Right renal pelvis (tissue), 4 donors: ENCODE data around the gene OLIG2. TPM values are rescaled to one million over a fixed set of nuclear protein-coding genes. Genes with fewer than 3 reads are reported as not detected.

Source experiments
- DNase-seq, 4 donors: peaks; one replicate each; pipeline ENCODE4 v3.0.0-alpha.2; 2013; ENCODE audit warnings: low read depth in 4 of 4, low spot score in 3 of 4, missing footprints in 1 of 4
- polyA plus RNA-seq, 4 donors: library from polyadenylated mRNA; unstranded; fragments of 120-200 nt; gene quantifications; one replicate each; pipeline ENCODE4 v1.2.1, GENCODE V29; 2013; ENCODE audit not compliant: insufficient read length in 4 of 4

Gene OLIG2
- polyA plus RNA-seq = not detected

DNA sequence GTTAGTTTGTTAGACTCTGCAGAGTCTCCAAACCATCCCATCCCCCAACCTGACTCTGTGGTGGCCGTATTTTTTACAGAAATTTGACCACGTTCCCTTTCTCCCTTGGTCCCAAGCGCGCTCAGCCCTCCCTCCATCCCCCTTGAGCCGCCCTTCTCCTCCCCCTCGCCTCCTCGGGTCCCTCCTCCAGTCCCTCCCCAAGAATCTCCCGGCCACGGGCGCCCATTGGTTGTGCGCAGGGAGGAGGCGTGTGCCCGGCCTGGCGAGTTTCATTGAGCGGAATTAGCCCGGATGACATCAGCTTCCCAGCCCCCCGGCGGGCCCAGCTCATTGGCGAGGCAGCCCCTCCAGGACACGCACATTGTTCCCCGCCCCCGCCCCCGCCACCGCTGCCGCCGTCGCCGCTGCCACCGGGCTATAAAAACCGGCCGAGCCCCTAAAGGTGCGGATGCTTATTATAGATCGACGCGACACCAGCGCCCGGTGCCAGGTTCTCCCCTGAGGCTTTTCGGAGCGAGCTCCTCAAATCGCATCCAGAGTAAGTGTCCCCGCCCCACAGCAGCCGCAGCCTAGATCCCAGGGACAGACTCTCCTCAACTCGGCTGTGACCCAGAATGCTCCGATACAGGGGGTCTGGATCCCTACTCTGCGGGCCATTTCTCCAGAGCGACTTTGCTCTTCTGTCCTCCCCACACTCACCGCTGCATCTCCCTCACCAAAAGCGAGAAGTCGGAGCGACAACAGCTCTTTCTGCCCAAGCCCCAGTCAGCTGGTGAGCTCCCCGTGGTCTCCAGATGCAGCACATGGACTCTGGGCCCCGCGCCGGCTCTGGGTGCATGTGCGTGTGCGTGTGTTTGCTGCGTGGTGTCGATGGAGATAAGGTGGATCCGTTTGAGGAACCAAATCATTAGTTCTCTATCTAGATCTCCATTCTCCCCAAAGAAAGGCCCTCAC, at the start of gene OLIG2:
Gene OLIG2 (plus strand): TSS at position 447 of the 954 bp plus-strand sequence. CDS start 928 bp downstream, outside the sequence.
- no peak for DNase-seq

DNA sequence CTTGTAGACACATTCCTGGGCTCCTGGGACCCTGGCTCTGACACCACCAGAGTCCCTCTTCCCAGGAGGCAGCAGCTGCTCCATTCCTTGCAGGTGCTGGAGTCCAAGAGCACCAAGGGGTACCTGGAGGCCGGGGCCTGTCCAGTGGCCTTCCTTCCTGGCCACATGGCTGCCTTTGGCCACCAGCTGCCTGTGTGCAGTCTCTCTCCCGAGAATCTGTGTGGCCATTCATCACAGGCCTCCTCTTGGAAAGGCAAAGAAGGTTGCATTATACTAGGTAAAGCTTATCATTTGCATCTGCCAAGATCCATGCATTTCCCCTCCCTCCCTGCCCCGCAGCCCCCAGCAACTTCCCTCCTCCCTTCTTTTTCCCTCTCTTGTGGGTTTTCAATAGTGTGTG, 48.9 kb upstream of the OLIG2 start:
- DNase-seq = no peak

DNA sequence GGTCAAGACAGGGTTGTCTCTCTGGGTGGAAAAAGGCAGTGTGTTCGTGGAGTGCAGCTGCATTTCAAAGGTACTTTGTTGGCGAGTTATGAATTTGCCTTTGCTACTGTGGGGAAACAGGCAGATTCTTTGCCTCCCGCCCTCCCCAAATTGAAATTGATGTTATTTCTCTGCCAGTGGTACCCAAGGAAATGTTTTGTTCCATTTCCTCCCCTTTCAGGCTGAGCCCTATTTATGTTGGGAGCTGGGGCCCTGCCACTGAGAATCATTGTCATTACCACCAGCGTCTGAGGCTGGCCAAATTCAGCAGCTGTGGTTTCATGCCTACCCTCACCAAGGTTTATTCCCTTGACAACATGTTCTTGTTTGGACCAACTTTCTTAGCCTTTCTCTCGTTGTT, 48.5 kb upstream of the OLIG2 start:
- DNase-seq = no peak

DNA sequence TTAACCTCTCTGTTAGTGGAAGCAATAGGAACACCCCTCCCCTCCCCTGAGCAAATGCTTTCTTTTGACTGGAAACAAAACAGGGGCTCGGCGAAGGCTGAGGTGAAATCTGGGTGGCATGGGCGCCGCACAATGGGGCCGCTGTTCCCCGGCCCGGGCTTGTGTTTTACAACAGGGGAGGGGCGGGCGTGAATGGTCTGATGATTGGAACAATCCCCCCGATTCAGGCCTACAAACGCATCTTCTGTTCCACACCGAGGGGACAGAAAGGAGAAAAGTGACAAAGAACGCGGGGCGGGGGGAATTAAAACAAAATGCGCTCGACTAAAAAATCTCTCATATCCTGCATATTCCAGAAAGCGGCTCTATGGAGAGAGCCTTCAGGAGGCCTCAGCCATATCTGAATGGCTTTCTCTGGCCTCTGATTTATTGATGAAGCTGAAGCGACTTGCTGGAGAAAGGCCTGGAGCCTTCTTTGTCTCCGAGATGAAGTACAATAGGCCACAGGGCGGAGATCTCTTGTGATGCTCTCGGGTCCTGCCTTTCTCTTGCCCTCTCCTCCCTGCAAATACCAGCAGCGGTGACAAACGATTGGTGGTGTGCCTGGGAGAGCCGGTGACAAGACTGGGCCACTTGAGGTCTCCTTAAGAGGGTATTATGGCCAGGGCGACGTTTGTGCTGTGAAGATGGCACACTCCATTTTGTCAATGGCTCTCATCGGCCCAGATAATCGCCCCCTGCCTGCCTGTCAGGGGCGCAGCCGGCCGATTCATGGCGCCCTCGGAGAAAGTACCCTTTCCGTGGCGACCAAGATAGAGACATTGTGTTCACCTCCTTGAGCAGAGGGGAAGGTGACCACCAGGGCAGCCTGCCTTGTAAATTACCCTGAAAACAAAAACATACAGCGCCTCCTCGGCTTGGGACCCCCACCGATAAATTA, 47.1 kb upstream of the OLIG2 start:
- no peak for DNase-seq

DNA sequence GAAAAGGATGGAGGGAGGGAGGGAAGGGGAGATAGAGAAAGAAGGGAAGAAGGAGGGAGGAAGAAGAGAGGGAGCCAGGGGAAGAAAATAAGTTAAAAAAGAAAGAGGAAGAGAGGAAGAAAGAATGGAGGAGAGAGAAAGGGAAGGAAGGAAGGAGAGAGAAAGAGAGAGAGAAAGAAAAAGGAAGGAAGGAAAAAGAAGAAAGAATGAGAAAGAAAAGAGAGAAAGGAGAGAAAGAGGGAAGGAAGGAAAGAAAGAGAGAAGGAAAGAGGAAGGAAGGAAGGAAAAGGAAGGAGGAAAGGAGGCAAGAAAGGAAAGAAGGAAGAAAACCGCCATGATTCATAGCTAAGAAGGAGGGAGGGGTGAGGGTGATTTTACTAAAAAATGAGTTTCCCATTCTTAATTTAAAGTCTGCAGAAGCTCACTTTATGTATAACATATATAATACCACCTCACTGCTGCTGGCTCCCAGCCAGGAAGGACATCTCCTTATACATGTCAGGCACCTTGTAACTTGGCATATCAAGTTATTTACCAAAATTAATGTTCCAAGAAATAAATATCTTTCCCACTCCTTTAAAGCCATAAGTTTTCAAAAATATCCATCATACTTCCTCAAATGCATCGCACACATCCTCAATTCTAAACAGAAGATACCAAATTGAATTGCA, 46.0 kb upstream of the OLIG2 start:
- no peak for DNase-seq

DNA sequence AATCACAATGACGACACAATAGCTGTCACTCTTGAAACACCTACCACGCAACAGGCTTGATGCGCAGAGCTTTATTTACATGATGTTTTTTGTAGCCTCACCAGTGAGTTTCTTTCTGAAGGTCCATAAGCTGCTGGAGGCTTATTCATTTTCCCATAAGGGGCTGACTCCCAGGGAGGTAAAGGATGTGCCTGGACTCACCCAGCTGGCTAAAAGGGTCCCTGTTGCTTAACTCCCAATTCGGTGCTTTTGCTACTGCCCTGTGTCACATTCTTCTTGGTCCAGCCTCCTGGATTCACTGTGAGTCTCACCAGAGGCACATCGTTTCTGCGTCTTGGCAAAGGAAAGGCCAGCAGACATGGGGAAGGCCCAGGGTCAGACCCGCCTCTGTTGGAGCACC, 44.6 kb upstream of the OLIG2 start:
- DNase-seq = no peak

DNA sequence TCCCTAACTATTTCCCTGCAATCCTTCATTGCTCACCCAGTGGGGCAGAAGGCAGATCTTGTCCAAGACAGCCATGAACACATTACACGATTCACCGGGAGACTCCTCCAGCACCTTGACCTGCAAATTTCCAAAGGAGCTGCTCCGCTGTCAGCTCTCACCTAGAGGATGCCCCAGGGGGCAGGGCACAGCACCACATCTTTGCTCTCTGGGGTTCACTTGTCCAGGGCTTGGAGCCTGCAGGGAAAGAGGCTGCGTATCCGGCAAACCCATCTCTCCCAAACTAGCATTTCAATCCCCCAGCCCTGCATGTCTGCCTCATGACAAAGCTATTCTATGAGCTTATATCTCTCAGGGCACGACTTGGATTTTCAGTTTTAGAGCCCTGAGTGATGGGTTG, 35.1 kb upstream of the OLIG2 start:
- DNase-seq = no peak

DNA sequence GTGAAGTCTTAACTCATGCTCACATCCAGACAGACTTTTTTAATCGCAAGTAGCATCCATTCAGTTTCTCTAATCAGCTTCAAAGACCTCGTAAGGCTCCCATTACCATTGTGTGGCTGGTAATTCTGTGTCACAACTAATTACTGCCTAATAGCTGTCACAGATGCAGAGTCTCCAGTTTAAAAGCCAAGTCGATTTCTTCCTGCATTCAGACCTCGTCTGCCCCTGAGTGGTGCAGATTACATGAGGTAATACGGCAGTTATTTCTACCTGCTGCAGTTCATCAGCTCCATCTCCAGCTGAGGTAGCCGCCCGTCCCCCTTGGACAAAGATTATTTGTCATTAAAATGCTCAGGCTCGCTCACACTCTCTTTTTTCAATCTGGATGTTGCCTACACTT, 34.4 kb upstream of the OLIG2 start:
- no peak for DNase-seq

DNA sequence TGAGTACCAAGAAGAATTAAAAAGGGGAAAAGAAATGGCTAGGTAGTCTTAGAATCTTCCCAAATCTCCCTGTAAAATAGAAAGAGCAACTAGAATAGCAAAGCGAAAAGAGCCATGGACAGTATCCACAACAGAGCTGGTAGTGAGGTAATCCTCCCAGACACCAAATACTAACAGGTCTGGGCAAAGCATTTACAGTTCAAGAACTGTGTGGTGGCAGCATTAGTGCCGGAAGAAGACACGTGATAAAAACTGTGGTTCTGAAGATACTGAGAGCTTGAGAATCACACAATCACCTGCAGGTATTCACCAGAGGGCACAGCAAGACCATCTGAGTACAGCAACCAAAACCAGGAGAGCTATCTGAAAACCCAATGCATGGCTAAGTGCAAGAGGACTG, 31.8 kb upstream of the OLIG2 start:
- no peak for DNase-seq

DNA sequence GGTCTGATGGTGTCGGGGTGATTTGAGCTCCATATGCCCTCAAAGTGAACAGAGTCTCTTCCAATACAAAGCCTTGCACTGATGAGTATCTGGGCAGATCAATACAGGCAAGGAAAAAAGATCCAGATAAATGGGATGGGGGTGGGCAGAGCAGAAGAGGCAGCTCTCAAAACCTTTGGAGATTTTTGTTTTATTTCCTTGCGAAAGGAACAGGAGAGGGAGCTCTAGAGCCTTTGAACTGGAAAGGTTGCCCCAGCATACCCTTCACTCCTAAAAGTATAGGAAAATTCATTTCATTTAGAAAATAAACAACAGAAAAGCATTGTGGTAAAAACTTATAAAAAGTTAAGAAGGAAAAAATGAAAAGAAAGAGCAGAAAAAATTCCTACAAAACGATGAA, 31.4 kb upstream of the OLIG2 start:
- no peak for DNase-seq

DNA sequence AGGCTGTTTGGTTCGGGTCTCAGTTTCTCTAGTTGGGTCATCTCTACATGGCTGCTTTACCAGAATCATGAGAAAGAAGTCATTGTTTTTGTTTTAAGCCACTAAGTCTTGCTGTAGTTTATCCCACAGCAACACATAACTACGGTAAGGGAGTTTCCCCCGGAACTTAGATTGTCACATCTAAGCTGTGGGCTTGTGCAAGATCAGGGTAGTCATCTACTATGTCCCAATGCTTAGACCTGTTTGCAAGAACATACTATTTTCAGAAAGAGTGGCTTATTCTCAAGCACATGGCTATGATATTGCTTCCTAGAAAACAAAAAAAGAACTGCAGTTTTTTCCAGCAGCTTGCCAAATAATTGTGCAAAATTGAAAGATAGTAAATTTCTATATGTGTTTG, 18.0 kb upstream of the OLIG2 start:
- no peak for DNase-seq

DNA sequence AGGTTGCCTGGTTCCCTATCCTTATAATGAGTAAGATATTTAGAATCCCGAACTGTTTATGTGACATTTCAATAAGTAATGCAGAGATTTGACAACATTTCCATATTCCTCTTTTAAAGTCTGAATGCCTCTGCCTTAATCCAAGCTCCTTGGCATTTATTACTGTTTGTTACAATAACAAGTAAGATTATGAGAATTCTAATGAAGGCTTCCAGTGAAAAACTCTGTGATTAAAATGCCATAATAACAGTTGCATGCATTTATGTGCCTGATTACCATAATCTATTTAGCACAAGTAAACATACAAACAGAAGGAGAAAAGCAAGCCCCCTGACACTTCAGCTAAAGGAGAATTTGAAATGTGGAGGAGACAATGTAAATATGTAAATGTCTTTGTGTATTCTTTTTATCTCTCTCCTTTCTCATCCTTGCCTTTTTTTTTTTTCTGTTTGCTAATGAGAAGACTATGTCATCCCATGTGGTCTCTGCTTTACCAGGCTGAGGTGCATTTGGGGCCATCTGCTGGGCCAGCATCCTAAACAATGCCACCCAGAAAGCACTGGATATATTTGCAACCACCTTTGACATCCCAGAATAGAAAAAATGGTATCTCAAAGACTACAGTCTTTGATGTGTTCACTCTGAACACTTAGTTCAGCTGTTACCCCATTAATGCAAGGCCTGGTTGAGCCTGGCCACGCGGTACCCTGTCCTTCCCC, 17.2 kb upstream of the OLIG2 start:
- no peak for DNase-seq

DNA sequence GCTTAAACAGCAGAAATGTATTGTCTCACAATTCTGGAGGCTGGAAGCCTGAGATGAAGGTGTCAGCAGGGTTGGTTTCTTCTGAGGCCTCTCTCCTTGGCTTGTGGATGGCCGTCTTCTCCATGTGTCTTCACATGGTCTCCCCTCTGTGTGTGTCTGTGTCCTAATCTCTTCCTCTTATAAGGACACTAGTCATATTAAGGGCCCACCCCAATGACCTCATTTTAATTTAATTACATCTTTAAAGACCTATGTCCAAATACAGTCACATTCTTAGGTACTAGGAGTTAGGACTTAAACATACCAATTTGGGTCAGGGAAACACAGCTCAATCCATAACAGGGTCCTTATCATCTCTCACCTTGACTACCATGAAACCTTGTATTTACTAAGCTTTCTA, 14.8 kb upstream of the OLIG2 start:
- no peak for DNase-seq

DNA sequence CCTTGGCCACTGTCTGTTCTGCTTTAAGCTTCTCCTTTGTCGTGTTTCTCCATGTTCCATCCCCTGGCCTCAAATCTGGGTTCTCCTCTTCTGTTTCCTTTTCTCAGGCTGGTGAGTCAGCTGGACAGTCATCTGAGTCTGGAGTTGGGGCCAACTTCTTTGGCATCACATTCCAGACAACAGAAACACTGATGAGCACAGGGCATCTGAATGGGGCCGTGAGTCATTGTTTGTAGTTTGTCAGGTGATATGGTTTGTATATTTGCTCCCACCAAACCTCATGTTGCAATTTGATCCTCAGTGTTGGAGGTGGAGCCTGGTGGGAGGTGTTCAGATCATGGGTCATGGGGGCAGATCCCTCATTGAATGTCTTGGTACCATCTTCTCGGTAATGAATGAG, 14.3 kb upstream of the OLIG2 start:
- DNase-seq = no peak

DNA sequence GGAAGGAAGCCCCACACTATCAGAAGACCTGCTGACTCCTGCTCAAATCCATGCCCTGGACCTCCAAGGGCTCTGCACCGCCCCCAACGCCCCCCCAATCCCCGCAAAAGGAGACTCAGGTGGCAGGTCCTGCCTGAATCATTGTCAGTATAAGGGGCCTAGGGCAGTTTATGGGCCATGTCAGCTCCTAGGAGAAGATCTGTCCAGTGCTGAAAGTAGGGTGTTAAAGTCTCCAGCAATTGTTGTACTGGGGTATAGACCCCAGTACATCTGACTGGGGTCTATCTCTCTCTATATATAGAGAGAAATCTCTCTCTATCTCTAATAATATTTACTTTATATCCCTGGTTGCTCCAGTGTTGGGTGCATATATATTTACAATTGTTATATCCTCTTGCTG, 12.1 kb upstream of the OLIG2 start:
- DNase-seq = no peak

DNA sequence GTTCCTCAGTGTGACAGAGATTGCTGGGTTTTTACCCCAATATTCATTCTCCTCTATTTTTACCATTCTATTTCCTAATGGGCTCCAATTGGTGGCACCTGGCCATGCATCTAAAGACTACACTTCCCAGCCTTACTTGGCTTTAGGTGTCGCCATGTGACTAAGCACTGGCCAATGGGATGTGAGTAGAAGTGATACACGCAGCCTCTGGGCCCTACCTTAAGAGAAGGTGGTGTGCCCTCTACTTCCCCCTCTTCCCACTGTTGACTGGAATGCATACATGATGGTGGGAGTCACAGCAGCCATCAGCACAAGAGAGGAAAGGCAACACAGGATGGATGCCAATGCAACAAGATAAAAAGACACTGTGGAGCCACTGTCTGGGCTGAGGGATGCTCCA, 11.4 kb upstream of the OLIG2 start:
- no peak for DNase-seq

DNA sequence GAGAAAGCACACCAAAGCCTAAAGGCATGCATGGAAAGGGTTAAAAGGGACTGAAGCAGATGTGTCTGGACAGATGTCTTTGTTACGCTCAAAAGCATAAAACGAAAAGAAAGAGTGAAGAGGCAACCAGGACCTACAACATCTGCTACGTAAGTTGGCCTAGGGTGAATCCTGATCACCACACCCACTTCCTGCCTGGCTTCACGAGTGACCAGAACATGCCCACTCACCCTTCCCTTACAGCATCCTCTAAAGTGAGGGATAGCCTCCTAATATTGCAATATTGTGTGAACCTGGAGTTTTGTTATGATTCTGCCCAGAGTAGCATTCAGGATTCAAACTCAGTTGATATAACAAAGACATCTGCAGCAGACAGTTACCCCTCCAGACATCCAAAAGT, 10.6 kb upstream of the OLIG2 start:
- DNase-seq = no peak

DNA sequence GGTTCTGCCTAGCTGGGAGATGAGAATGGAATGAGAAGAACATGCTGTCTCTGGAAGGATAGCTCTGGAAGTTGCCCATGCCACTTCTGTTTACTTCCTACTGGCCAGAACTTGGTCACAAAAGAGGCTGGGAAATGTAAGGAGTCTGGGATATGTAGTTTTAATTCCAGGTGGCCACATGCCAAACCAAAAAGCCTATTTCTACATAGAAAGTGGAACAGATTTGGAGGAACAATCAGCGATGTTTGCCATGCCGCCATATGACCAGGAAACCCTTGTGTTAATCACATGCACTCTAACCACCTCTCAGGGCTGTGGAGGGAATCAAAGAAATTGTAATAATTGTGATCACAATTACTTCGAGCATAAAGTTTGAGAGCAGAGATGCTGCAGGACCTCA, 10.0 kb upstream of the OLIG2 start:
- no peak for DNase-seq

DNA sequence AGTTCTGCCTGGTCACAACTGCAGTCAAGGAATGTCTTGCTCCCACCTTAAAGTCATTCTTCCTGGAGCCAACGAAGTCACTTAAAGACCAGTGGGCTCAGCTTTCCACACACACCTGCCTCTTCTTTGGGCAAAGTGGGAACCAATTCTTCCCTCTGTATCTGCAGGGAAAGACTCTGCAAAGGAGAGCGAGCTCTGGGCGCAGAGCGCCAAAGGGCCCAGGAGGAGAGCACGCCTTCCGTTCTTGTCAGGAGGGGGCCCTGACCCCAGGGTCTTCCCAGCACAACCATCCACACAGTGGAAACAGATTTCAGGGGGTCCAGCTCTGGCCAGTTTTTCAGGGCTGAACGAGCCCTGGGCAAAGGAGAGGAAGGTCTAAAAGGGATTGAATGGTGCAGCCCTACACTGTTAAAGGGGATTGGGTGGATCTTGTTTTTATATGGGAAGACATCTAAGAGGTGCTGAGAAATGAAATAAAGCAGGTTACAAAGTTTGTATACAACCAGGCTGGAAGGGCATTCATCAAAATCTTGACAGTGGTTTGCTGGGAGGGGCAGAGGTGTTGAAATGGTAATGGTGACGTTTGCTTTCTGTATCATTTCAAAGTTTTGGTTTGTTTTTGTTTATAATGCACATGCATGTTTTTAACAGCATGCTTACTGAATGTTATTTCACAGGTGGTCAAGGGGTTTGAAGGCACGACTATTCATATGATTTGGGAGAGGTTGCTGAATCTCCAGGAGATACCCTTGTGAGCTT, 6.8 kb upstream of the OLIG2 start:
- no peak for DNase-seq

DNA sequence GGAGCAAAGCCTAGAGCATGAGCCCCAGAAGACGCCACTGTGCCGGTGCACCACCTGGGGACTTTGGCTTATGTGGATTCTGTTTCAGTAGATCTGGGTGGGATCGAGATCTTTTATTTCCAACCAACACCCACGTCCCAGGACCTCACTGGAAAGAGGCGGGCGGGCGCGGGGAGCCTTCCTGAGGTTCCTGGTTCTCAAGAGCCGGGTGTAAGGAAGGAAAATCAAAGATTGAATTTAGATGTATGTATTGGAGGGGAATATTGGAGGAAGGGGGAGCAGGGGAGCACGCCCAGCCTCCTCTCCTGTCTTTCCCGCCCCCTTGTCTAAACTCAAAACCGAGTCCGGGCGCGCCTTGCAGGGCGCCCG, 6.2 kb upstream of the OLIG2 start:
- no peak for DNase-seq
